ENCODE data around the gene SYT9. TPM values are rescaled to one million over a fixed set of nuclear protein-coding genes. Genes with fewer than 3 reads are reported as not detected.

The SYT9 gene
- total and polyA plus RNA-seq, 10 of the 15 experiments (the other 5 are each of a cell fraction or from before 2014, with no cell fraction given): 0.03 TPM; not detected in 9

- Histone ChIP-seq H3K27me3 (replicated peaks in 1 of 2; ENCODE audit: control insufficient read depth in 2 of 2, insufficient read depth in 2 of 2, low read length in 1 of 2) (no peaks in the 10 kb centered on the region; a peak in 2 of 4 replicates), H3K27ac (ENCODE audit: control insufficient read depth, insufficient read depth) (no peak overlapping the region), H3K9me3 (replicated peaks; ENCODE audit: control insufficient read depth, insufficient read depth, low read length) (no peaks in the 10 kb centered on the region), H3K4me3 (no peak overlapping the region), H3K4me1 (ENCODE audit: control insufficient read depth, insufficient read depth, low read length) (no peaks in the 10 kb centered on the region), H3K9ac (ENCODE audit: control insufficient read depth, insufficient read depth, low read length) (no peak overlapping the region), H4K20me1 (ENCODE audit: control insufficient read depth, insufficient read depth) (no peaks in the 10 kb centered on the region), H3K4me2 (ENCODE audit: control insufficient read depth, insufficient read depth) (no peak overlapping the region), H2AFZ (ENCODE audit: control insufficient read depth, low read depth, low read length) (no peak overlapping the region), H3K36me3 (ENCODE audit: control insufficient read depth in 2 of 2, insufficient read depth in 2 of 2, low read length in 1 of 2) (no peaks in the 10 kb centered on the region), H3K79me2 (ENCODE audit: control insufficient read depth, insufficient read depth, low read length) (no peaks in the 10 kb centered on the region)
- WGBS (ENCODE audit: insufficient coverage, insufficient replicate concordance, low lambda C conversion rate, missing lambda C conversion rate): 0% methylated on average over 2 of the region's 2 CpGs
- in situ Hi-C loops (cut with MboI): no loop called here
- no peak for TF ChIP-seq HDGF (IDR thresholded peaks at IDR 0.05)
- no peak for TF ChIP-seq BCL3 (IDR thresholded peaks at IDR 0.05; ENCODE audit: borderline replicate concordance, insufficient read depth, low read depth, low read length, poor library complexity, severe bottlenecking)
- no peak for TF ChIP-seq YY1 (IDR thresholded peaks at IDR 0.05; ENCODE audit: low read depth, low read length)
- ChIA-PET RAD21 (ENCODE audit: unreplicated experiment) (no interaction called here), POLR2A (no interaction called here), CTCF (interaction anchor here (1.3 kb wide), 1 partner anchor 507 kb away, joined by 4 read pairs; no protein-coding TSS in a partner anchor), SMC1A (ENCODE audit: uncharacterized antibody, unreplicated experiment) (interaction anchor here (1.4 kb wide), 1 partner anchor 33 kb away, joined by 4 read pairs; no protein-coding TSS in a partner anchor)
- no peak for ATAC-seq
- no TSS peak for BruUV-seq (replicated peaks)
- no peak for FAIRE-seq
- intact Hi-C loops (cut with micrococcal nuclease; ENCODE audit: unreplicated experiment): no loop called here
- no peak for DNase-seq (ENCODE audit: low read depth, low spot score)
Observed at GRCh38 chr11:7319501-7319900, 67.8 kb downstream of the SYT9 start.

DNA sequence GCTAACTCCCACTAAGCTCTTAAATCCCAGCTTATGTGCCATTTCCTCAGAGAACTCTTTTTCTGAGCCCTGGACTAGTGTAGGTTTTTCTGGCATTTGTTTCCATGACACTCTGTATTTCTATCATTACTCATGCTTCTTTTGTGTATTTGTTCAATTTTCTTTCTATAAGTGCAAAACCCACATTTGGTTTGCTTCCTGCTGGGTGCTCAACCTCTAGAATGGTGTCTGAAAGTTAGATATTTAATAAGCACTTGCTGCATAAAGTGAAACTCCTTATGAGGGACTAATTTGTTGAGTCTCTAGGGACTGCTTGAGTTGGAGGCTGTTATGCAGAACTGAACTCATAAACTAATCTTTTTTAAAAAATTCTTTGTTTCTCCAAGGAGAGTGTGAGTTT, 68.6 kb downstream of the SYT9 start:
- in situ Hi-C loops (cut with MboI): no loop called here
- H3K9me3 ChIP-seq (replicated peaks; ENCODE audit: control insufficient read depth, insufficient read depth, low read length): no peaks in the 10 kb centered on the region
- SMC1A ChIA-PET (ENCODE audit: uncharacterized antibody, unreplicated experiment): interaction anchor here (1.4 kb wide), 1 partner anchor 33 kb away, joined by 4 read pairs; no protein-coding TSS in a partner anchor
- H3K9ac ChIP-seq (ENCODE audit: control insufficient read depth, insufficient read depth, low read length): no peak overlapping the region
- no peak overlapping the region for H3K4me3 ChIP-seq
- no peak overlapping the region for H3K27ac ChIP-seq (ENCODE audit: control insufficient read depth, insufficient read depth)
- RAD21 ChIA-PET (ENCODE audit: unreplicated experiment): no interaction called here
- POLR2A ChIA-PET: no interaction called here
- no peak for DNase-seq (ENCODE audit: low read depth, low spot score)
- no peaks in the 10 kb centered on the region for H3K4me1 ChIP-seq (ENCODE audit: control insufficient read depth, insufficient read depth, low read length)
- H3K36me3 ChIP-seq (ENCODE audit: control insufficient read depth in 2 of 2, insufficient read depth in 2 of 2, low read length in 1 of 2): no peaks in the 10 kb centered on the region
- no peak overlapping the region for H3K4me2 ChIP-seq (ENCODE audit: control insufficient read depth, insufficient read depth)
- H3K27me3 ChIP-seq (replicated peaks in 1 of 2; ENCODE audit: control insufficient read depth in 2 of 2, insufficient read depth in 2 of 2, low read length in 1 of 2): no peaks in the 10 kb centered on the region; a peak in 2 of 4 replicates
- intact Hi-C loops (cut with micrococcal nuclease; ENCODE audit: unreplicated experiment): no loop called here
- no peaks in the 10 kb centered on the region for H4K20me1 ChIP-seq (ENCODE audit: control insufficient read depth, insufficient read depth)
- no peak for FAIRE-seq
- no peak for ATAC-seq
- no peaks in the 10 kb centered on the region for H3K79me2 ChIP-seq (ENCODE audit: control insufficient read depth, insufficient read depth, low read length)
- no peak overlapping the region for H2AFZ ChIP-seq (ENCODE audit: control insufficient read depth, low read depth, low read length)
- no TSS peak for BruUV-seq (replicated peaks)
- CTCF ChIA-PET: interaction anchor here (1.3 kb wide), 1 partner anchor 508 kb away, joined by 4 read pairs; no protein-coding TSS in a partner anchor
- TF ChIP-seq BHLHE40 (IDR thresholded peaks at IDR 0.05; ENCODE audit: borderline replicate concordance in 1 of 2, low read depth in 2 of 2, low read length in 1 of 2) (no peak), ZNF217 (IDR thresholded peaks at IDR 0.05) (no peak), ESRRA (IDR thresholded peaks at IDR 0.05; ENCODE audit: low read length) (no peak), REST (IDR thresholded peaks at IDR 0.05; ENCODE audit: low read depth, low read length) (no peak), ZSCAN29 (IDR thresholded peaks at IDR 0.05) (no peak), HCFC1 (IDR thresholded peaks at IDR 0.05; ENCODE audit: low read length) (no peak), NBN (IDR thresholded peaks at IDR 0.05) (no peak), RUNX3 (IDR thresholded peaks at IDR 0.05; ENCODE audit: low read length) (no peak), NR2C1 (IDR thresholded peaks at IDR 0.05) (no peak)
- TF ChIP-seq, protein P1, sequence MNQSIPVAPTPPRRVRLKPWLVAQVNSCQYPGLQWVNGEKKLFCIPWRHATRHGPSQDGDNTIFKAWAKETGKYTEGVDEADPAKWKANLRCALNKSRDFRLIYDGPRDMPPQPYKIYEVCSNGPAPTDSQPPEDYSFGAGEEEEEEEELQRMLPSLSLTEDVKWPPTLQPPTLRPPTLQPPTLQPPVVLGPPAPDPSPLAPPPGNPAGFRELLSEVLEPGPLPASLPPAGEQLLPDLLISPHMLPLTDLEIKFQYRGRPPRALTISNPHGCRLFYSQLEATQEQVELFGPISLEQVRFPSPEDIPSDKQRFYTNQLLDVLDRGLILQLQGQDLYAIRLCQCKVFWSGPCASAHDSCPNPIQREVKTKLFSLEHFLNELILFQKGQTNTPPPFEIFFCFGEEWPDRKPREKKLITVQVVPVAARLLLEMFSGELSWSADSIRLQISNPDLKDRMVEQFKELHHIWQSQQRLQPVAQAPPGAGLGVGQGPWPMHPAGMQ (IDR thresholded peaks at IDR 0.05; ENCODE audit: borderline replicate concordance): no peak

Measured in GM12878 (cell line).